HG02588 (cell line): Measurements from ENCODE around the gene ABLIM2.

Experiments used
- ATAC-seq: cut with Tn5 transposase; IDR thresholded peaks from one replicate; pipeline ENCODE4 v1.9.1; 2021; ENCODE audit warnings: mild to moderate bottlenecking, moderate library complexity; ENCODE audit not compliant: unreplicated experiment

Gene ABLIM2

GRCh38 chr4:8159537-8160232 lies 1.1 kb upstream of the ABLIM2 start:
- ATAC-seq = no peak

- ATAC-seq = no peak
These were observed 486 bp downstream of the ABLIM2 start for GRCh38 chr4:8157944-8158709.

- no peak for ATAC-seq
These were observed 1.1 kb downstream of the ABLIM2 start for GRCh38 chr4:8157496-8157895.

GRCh38 chr4:8156617-8157016 lies 2.0 kb downstream of the ABLIM2 start:
- no peak for ATAC-seq

- ATAC-seq = no peak
These were observed 2.8 kb downstream of the ABLIM2 start for GRCh38 chr4:8155660-8156421.

- ATAC-seq = no peak
These were observed 3.6 kb downstream of the ABLIM2 start for GRCh38 chr4:8155048-8155447.

GRCh38 chr4:8153441-8153840 lies 5.2 kb downstream of the ABLIM2 start:
- ATAC-seq = no peak

- no peak for ATAC-seq
These were observed 5.8 kb downstream of the ABLIM2 start for GRCh38 chr4:8152865-8153257.

- ATAC-seq = no peak
These were observed 6.3 kb downstream of the ABLIM2 start for GRCh38 chr4:8152090-8152864.

- no peak for ATAC-seq
These were observed 7.4 kb downstream of the ABLIM2 start for GRCh38 chr4:8151165-8151650.

GRCh38 chr4:8150152-8151090 lies 8.2 kb downstream of the ABLIM2 start:
- ATAC-seq = no peak

- no peak for ATAC-seq
These were observed 8.9 kb downstream of the ABLIM2 start for GRCh38 chr4:8149664-8150063.

- ATAC-seq = no peak
These were observed 9.7 kb downstream of the ABLIM2 start for GRCh38 chr4:8148785-8149435.

GRCh38 chr4:8148159-8148558 lies 10.5 kb downstream of the ABLIM2 start:
- no peak for ATAC-seq

GRCh38 chr4:8147231-8147970 lies 11.2 kb downstream of the ABLIM2 start:
- no peak for ATAC-seq

- ATAC-seq = no peak
These were observed 12.5 kb downstream of the ABLIM2 start for GRCh38 chr4:8146157-8146556.

- ATAC-seq = no peak
These were observed 14.3 kb downstream of the ABLIM2 start for GRCh38 chr4:8144359-8144758.

- no peak for ATAC-seq
These were observed 15.0 kb downstream of the ABLIM2 start for GRCh38 chr4:8143392-8144140.
